HG02970 (cell line): ENCODE measurements around the gene FBLN2.

ENCODE experiments used
- ATAC-seq: cut with Tn5 transposase; IDR thresholded peaks from one replicate; pipeline ENCODE4 v1.9.1; 2021; ENCODE audit warnings: mild to moderate bottlenecking, moderate library complexity, moderate number of reproducible peaks; ENCODE audit not compliant: unreplicated experiment, low FRiP score

The FBLN2 gene

DNA sequence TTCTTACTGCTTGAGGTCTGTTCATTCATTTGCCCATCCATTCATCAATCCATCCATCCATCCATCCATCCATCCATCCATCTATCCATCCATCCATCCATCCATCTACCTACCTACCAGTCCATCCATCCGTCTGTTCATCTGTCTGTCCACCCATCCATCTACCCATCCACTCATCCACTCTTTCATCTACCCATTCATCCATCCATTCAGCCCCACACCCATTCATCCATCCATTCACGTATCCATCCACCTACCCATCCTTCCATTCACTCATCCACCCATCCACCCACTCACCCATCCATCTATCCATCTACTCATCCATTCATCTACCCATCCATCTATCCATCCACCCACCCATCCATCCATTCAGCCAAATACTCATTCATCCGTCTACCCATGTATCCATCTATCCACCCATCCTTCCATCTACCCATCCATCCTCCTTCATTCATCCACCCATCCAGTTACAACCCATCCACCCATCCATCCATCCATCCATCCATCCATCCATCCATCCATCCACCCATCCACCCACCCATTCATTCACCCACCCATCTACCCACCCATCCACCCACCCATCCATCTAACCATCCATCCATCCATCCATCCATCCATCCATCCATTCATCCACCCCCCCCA lies 68.3 kb downstream of the FBLN2 start:
- ATAC-seq, result no peak

DNA sequence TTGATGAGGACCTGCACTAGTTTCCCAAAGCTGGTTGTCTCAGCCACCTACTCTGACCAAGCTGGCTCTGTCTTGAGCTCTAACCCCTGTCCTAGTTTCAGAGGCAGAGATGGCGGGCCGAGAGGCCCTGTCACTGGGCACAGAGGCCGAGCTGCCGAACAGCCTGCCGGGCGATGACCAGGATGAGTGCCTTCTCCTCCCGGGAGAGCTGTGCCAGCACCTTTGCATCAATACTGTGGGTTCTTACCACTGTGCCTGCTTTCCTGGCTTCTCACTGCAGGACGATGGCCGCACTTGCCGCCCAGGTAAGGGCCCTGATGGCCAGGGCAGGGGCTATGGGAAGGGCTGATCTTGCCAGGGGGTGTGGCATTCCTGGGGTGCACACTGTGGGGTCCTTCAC lies 69.1 kb downstream of the FBLN2 start:
- no peak for ATAC-seq

GRCh38 chr3:13618836-13619235 lies 69.9 kb downstream of the FBLN2 start:
- ATAC-seq, result no peak

GRCh38 chr3:13619661-13620230 lies 70.8 kb downstream of the FBLN2 start:
- no peak for ATAC-seq

DNA sequence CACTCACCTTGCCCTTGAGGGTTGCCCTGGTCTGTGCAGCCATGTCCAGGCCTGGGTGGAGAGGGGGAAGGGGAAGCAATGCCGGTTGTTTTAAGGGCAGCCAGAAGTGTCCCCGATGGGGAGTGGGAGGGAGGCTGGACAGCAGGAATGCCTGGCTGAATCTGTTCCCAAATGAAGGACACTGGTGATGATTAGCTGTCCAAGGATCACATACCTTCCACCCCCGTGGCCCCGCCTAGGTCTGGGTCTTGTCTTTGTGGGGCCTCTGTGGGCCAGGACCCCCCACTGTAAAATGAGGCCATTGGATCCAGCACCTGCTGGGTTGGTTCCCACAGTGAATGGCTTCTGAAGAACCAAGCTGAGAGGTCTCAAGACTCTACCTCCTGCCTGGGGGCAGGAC lies 71.4 kb downstream of the FBLN2 start:
- no peak for ATAC-seq

DNA sequence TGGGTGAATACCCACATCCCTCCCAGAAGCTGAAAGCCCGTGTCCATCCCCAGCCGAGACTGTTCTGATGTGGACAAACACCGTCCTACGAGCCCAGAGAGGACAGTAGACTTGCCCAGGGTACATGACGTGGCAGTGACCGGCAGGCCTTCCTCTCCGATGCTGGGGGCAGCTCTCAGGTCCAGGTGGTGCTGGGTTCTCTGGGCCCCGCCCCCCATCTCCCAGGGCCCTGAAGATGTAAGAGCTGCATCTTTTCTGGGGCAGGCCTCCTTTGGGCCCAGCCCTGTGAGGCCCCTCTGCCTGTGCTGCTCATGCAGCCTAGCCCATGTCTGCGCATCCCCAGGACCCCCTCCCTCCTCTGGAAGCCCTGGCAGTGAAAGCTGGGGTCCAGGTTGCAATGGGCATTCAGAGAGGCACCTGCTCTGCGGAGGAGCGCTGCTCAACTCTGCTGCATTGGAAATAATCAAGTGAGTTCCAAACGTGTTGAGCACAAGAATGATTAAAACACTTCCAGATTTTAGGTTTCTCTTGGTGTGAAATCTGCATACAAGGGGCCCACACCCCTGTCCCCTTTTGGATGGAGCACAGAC lies 71.9 kb downstream of the FBLN2 start:
- no peak for ATAC-seq

GRCh38 chr3:13621381-13622221 lies 72.7 kb downstream of the FBLN2 start:
- no peak for ATAC-seq

DNA sequence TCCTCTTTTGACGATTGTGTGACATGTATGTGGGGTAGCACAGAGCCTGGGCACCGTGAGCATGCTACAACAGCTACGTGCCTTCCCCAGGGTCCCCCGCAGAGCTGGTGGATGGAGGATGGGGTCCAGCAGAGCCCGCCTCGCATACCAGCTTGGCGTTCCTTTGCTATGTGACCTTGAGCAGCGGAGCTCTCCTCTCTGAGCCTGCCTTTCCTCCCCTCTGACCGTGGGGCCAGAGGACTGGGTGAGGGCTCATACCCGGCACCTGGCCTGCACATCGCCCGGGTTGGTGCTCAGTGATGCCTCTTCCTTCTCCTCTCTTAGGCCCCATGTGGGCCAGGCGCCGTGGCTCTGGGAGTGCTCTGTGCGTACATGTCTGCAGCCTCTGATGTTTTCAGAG lies 73.4 kb downstream of the FBLN2 start:
- ATAC-seq, result no peak

- ATAC-seq, result no peak
Measured at GRCh38 chr3:13623101-13623654, 74.3 kb downstream of the FBLN2 start.

GRCh38 chr3:13624021-13624420 lies 75.1 kb downstream of the FBLN2 start:
- no peak for ATAC-seq

DNA sequence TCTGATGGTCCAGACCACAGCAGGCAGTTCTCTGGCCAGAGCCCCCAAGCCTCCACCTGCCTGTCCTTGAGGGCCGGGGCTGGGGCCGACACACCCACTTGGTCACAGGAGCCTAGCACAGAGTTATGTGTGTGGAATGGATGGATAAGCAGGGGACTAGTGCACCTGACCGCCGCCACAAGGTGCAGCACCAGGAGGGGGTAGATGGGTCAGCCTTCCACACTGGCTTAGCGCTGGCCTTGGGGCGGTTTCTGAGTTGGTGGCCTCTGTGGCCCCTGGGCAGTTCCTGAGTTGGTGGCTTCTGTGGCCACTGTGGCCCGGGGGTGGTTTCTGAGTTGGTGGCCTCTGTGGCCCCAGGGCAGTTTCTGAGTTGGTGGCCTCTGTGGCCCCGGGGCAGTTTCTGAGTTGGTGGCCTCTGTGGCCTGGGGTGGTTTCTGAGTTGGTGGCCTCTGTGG lies 75.8 kb downstream of the FBLN2 start:
- no peak for ATAC-seq

GRCh38 chr3:13626396-13626795 lies 77.5 kb downstream of the FBLN2 start:
- no peak for ATAC-seq

DNA sequence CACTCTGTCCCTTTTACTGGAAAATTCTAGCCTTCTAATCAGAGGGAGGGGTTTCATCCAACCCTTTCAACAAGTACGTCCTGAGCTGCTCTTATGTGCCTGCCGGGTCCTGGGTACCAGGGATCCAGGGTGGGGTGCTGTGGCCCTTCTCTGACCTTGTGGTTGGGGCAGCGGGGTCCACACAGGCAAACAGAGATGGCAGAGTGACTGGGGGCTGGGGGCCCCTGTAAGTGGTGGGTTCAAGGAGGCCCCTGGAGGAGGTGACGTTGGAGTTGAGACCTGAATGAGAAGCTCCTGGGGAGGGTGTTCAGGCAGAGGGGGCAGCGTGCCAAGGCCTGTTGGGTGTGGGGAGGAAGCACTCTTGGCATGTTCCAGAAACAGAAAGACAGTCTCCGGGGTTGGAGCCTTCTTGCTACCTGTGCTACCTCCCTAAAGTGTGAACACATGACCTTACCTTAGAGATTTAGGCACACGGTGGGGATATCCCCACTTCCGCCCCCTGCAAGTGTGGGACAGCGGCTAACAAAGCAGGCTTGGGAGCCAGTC lies 78.1 kb downstream of the FBLN2 start:
- ATAC-seq, result no peak

- ATAC-seq, result no peak
Measured at GRCh38 chr3:13627681-13628080, 78.8 kb downstream of the FBLN2 start.

- no peak for ATAC-seq
Measured at GRCh38 chr3:13628432-13628831, 79.5 kb downstream of the FBLN2 start.

GRCh38 chr3:13628841-13629551 lies 80.1 kb downstream of the FBLN2 start:
- no peak for ATAC-seq

DNA sequence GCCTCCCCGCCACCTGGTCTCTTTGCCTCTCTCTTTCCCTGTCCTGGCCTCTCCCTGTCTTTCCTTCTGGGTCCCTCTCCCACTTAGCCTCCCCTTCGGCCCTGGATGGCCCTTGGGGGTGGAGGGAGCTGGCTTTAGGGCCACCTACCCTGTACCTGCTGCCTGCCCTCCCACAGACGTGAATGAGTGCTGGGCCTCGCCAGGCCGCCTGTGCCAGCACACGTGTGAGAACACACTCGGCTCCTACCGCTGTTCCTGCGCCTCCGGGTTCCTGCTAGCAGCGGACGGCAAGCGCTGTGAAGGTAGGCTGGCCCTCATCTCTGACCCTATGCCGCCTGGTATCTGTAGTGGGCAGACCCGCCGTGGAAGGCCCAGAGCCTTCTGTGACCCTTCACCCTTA lies 80.7 kb downstream of the FBLN2 start:
- ATAC-seq, result no peak

GRCh38 chr3:13631256-13631655 lies 82.3 kb downstream of the FBLN2 start:
- no peak for ATAC-seq

- no peak for ATAC-seq
Measured at GRCh38 chr3:13633176-13633575, 84.3 kb downstream of the FBLN2 start.

DNA sequence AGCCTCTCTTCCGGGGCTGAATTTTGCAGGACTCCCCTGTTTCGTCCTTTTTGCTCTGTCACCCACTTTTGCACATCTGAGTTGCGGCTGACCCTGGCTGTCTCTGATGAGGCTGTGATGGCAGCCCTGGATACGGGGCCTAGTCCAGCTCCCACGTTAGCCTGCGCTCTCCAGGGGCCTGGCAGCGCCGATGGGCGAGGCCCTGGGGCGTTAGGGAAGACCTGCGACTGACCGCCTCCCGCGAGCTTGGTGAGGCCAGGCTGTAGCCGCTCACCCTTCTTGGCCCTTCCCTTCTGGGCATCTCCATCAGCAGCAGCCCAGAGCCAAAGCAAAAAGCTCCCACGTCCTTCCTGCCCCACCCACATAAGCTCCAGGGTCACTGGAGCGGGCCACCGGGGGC lies 85.2 kb downstream of the FBLN2 start:
- no peak for ATAC-seq
